ENCODE measurements around the gene TSTD2.

Gene TSTD2

DNA sequence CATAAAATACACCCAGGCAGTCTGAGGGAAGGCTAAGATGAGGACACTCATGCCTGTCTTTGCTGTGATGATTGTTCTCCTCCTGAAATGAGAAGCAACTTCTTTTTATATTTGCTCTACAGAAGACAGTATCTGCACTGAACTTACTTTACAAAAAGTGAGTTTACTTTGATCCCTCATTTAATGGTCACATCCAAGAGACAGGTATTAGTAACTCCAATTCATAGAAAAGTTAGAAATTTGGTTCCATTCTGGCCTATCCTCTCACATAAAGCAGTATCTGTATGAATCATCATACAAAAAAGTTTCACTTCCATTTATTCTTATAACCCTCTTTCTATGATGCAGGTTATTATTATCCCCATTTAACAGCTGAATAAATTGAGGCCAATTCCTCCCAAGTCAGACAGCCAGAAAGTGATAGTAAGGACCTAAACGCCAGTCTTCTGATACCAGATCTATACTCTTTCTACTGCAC lies 15.2 kb downstream of the TSTD2 start:
- Histone ChIP-seq H3K27ac (no peak overlapping the region), H3K36me3 (peaks cover 31% of the 10 kb centered on the region)
- no peak for TF ChIP-seq CTCF (IDR thresholded peaks at IDR 0.05; ENCODE audit: low read depth, low read length)

GRCh38 chr9:97615439-97616072 lies 17.6 kb downstream of the TSTD2 start:
- Histone ChIP-seq H3K36me3 (peaks cover 44% of the 10 kb centered on the region), H3K9me3 (ENCODE audit: severe bottlenecking) (no peaks in the 10 kb centered on the region), H3K27me3 (ENCODE audit: insufficient read depth, low read depth, severe bottlenecking) (no peaks in the 10 kb centered on the region), H3K4me3 (ENCODE audit: low read depth, low read length) (no peak overlapping the region), H3K27ac (no peak overlapping the region)
- peak; percentile 68 for DNase-seq
- TF ChIP-seq CTCF (IDR thresholded peaks at IDR 0.05; ENCODE audit: low read depth, low read length): peak; percentile 70

More for the DNA sequence above, 15.2 kb downstream of the TSTD2 start:
- Histone ChIP-seq H3K27me3 (ENCODE audit: insufficient read depth, low read depth, severe bottlenecking) (no peaks in the 10 kb centered on the region), H3K4me3 (ENCODE audit: low read depth, low read length) (no peak overlapping the region), H3K9me3 (ENCODE audit: severe bottlenecking) (no peaks in the 10 kb centered on the region)
- DNase-seq: no peak

- DNase-seq: no peak
- Histone ChIP-seq H3K27ac (no peak overlapping the region), H3K36me3 (peaks cover 85% of the 10 kb centered on the region), H3K4me3 (ENCODE audit: low read depth, low read length) (no peak overlapping the region), H3K27me3 (ENCODE audit: insufficient read depth, low read depth, severe bottlenecking) (no peaks in the 10 kb centered on the region), H3K9me3 (ENCODE audit: severe bottlenecking) (no peaks in the 10 kb centered on the region)
- TF ChIP-seq CTCF (IDR thresholded peaks at IDR 0.05; ENCODE audit: low read depth, low read length): no peak
Measured at GRCh38 chr9:97604901-97605645, 28.1 kb downstream of the TSTD2 start.

DNA sequence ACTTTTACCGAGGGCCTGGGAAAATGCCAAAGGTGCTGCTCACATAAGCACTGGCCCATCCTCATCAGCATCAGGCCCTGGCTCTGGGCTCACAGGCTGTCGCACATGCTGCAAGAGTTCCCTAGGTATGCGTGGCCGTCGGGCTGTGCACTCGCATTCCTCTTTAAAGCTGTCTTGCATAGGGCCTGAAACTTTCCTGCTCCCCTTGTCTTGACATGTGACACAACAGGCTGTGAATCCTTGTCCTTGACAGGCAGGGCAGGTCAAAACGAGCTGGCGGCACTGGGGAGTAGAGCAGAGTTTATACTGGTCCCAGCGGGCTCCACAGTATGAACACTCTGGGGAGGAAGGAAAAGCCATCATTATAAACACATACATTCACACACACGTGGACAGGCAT lies 30.7 kb downstream of the TSTD2 start:
- DNase-seq: no peak
- peaks cover 73% of the 10 kb centered on the region for H3K36me3 ChIP-seq
- no peak overlapping the region for H3K27ac ChIP-seq
- no peak for TF ChIP-seq CTCF (IDR thresholded peaks at IDR 0.05; ENCODE audit: low read depth, low read length)
- no peaks in the 10 kb centered on the region for H3K27me3 ChIP-seq (ENCODE audit: insufficient read depth, low read depth, severe bottlenecking)
- H3K4me3 ChIP-seq (ENCODE audit: low read depth, low read length): no peak overlapping the region
- no peaks in the 10 kb centered on the region for H3K9me3 ChIP-seq (ENCODE audit: severe bottlenecking)

DNA sequence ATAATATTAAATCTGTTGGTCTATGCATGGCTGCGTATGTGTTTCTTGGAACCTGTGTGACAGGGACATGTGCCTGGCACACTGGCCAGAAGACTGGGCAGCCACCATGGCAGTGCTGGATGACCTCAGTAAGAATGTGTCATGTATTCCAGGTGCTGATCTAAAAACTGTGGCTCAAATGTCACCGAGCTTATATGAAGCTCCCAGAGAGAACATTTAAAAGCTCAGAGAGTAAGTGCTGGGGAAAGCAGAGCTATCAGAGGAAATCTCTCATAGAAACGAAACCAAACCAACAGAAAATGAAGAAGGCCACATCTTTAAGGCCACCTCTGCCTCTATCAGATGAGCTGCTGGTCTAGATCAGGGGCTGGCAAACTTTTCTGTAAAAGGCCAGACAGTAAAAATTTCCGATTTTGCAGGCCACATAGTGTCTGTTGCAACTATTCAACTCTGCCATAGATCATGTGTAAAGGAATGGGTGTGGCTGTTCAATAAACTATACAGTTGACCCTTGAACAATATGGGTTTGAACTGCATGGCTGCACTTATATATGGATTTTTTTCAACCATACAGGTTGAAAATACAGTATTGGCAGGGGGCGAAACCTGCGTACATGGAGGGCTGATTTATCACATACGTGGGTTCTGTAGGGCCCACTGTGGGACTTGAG lies 31.8 kb downstream of the TSTD2 start:
- Histone ChIP-seq H3K36me3 (peaks cover 69% of the 10 kb centered on the region), H3K9me3 (ENCODE audit: severe bottlenecking) (no peaks in the 10 kb centered on the region)
- DNase-seq: no peak

More for the DNA sequence above, 31.8 kb downstream of the TSTD2 start:
- no peak overlapping the region for H3K27ac ChIP-seq
- H3K4me3 ChIP-seq (ENCODE audit: low read depth, low read length): no peak overlapping the region
- H3K27me3 ChIP-seq (ENCODE audit: insufficient read depth, low read depth, severe bottlenecking): no peaks in the 10 kb centered on the region
- TF ChIP-seq CTCF (IDR thresholded peaks at IDR 0.05; ENCODE audit: low read depth, low read length): no peak
